Stimulated activated CD4-positive, alpha-beta T cell treated with anti-CD3 and anti-CD28 coated beads, Interleukin-1b, Interleukin-23, amount 100 ng/mL, for 1 hour (primary cell): Measurements from ENCODE around the gene PPP2R5E.

ENCODE experiments used
- DNase-seq, 2 donors: peaks; one replicate each; pipeline ENCODE4 v3.0.0-alpha.2; 2020; ENCODE audit warnings: low read depth in 2 of 2

The PPP2R5E gene

GRCh38 chr14:63472986-63473788 lies 70.0 kb downstream of the PPP2R5E start:
- no peak for DNase-seq

DNA sequence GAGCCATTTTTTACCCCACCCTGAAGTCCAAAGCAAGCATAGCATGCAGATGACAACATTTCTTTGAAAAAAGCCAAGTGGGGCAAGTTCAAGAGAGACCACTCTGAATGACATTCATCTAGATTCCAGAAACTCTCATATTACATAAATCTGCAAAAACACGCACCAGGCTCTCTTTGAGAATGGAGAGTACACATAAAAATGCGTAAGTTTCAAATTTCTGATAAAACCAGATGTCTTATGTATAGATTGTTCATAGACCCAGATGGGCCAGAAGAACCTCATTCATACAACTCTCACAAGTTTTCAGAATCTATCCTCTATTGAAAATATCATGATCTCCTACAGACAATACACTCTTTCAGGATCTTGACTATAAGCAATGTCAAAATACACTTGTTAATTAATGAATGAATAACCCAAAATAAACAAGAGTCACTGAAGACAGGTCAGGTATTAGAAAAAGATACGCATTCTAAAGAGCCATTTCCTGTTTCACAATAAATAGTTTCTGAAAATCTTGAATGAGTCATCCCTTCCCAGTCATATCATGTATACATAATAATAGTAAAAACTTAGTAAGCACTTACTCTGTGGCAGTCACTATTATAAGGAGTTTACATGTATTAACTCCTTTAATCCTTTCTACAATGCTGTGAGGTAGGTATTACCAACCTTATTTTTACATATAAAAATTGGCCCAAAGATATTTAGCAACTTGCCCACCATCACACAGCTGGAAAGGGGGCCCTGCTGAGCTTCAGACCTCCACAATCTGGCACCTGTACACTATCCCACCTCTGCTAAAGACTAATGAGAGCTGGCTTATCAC lies 72.0 kb downstream of the PPP2R5E start:
- DNase-seq, result no peak

DNA sequence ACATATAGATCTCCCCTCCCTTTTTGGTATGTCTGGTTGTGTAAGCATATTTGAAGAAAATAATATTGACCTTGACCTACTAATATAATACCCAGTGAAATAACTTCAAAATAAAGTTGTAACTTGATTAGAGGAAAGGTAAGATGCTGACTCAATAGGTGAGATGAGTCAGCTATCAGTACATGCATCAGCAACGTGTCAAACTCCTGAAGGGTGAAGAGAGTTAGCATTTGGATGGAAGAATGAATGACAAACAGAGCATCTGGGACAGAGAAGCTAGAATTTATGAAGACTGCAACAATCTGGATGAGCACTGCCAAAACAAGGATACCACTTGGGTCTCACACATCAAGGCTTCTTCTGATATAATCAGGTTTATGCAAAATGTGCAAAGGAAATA lies 74.9 kb downstream of the PPP2R5E start:
- no peak for DNase-seq

DNA sequence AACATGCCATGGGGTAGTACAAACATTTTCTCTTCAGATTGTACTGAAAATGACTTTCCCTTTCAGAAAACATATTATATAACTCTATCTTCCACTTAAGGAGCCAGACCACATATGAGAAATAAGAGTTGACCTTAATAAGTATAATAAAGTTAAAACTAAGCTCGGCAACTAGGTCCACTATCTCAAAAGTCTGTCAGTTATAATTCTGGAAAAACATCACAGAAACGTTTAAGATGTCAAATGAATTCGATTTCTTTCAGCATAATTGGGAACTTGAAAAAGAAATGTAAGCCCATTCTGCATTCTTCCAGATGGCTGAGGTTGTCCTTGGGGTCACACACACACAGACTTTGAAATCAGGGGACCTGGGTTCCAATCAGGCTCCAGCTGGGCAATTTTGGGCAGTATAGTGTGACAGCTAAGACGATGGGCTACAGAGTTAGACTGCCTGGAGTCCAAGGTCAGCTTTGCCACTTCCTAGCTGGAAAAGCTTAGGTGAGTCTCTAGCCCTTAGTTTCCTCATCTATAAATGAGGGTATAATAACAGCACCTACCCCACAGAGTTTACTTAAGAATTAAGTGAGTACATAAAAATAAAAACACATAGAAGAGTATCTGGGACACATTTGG lies 75.6 kb downstream of the PPP2R5E start:
- DNase-seq, result no peak

DNA sequence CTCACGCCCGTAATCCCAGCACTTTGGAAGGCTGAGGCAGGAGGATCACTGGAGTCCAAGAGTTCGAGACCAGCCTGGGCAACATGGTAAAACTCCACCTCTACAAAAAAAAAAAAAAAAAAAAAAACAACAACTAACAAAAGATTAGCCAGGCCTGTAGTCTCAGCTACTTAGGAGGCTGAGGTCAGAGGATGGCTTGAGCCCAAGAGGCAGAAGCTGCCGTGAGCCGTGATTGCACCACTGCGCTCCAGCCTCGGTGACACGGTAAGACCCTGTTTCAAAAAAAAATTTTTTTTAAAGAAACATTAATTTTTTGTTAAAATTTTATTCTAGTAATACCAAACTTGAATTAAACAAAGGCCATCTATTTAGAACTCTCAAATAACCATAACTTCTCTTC lies 77.8 kb downstream of the PPP2R5E start:
- DNase-seq, result no peak

- no peak for DNase-seq
These were observed 82.4 kb downstream of the PPP2R5E start for GRCh38 chr14:63460680-63461369.

GRCh38 chr14:63459738-63460137 lies 83.4 kb downstream of the PPP2R5E start:
- no peak for DNase-seq

- no peak for DNase-seq
These were observed 85.7 kb downstream of the PPP2R5E start for GRCh38 chr14:63457498-63457897.

DNA sequence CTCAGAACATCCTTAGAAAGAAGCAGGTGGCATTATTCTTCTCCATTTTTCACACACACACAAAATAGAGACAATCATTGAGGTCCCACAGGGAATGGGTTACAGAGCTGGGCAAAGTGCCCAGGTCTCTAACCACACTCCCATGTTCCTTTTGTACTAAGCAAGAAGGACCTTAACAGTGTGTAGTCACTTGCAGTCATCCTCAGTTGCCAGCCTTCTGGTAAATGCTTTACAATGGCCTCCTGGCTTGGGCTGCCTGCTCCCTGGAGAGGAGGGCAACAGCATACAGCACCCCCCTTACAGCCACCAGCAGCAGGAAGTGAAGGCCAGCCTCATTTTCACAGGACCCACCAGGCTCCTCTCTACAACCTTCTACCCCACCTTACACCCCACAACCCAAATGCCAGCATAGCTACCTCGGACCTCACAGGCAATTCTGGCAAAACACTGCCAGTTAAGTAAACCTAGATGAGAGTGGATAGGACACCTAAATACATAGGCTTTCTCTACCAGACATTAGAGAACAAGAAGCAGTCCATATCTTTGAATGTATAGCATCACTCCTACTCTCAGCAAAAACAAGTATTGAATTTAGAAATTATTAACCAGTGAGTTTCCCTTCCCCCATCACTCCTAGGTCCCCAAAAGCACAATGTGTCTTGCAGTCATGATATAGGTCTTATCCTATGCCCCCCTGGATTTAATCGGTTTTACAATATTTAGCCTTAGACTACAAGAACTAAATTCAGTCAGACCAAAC lies 88.1 kb downstream of the PPP2R5E start:
- DNase-seq, result no peak

- no peak for DNase-seq
These were observed 88.7 kb downstream of the PPP2R5E start for GRCh38 chr14:63454436-63454835.

DNA sequence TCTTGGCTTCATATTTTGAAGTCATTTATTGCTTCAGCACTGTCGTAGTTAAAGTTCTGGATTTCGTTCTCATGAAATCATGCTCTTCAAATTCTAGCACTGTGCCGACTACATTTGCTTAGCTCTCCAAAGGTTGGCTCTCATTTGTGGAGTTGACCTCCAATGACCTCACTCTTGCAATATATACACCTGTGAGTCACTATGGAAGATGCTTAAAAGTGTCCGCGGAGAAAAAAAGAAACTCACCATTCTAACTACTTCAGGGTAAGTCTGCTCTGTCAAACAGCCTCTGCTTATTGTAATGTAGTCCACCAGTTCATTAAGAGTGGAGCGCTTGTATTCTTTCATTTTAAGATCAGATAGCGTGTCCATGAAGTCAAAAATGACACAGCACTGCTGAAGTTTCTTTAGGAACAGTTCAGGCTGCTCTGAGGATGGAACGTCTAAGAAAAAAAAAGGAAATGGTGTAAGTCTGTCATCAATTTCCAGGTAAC lies 89.7 kb downstream of the PPP2R5E start:
- DNase-seq, result no peak

- DNase-seq, result no peak
These were observed 90.4 kb downstream of the PPP2R5E start for GRCh38 chr14:63452796-63453195.

DNA sequence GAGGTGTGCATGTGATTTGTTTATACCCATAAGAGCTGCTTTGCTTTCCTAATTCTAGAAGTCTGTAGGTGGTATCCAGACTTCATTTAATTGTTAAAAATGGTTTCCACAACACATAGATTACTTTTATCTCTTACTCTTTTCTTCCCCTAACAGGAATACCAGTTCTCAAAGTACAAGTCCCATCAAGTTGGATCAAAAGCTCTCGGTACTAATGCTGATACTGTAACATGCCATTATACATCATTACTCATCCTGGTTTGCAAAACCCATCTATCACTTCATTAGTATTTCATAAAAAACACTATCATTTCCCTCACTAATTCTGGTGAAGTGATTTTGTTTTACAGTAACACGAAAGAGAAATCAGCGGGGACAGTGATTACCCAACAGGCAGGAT lies 94.3 kb downstream of the PPP2R5E start:
- no peak for DNase-seq

GRCh38 chr14:63444588-63444987 lies 98.6 kb downstream of the PPP2R5E start:
- DNase-seq, result no peak

DNA sequence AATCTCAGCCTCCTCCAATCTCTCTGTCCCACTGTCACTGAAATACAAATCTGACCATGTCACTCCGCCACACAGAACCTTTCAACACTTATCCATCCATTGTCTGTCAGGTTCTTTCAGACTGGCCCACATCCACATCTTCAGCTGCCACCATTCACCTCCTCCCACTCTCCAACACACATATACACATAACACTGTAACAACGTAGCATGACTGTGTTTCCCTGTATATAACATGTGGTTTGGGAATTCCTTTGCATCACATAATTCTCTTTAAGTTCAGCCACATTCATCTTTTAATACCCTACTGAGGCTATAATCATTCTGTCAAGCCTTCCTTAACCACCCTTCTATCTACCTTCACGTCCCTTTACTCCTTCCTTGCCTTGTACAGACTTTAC lies 99.2 kb downstream of the PPP2R5E start:
- DNase-seq, result no peak

- DNase-seq, result no peak
These were observed 99.8 kb downstream of the PPP2R5E start for GRCh38 chr14:63443361-63443760.

DNA sequence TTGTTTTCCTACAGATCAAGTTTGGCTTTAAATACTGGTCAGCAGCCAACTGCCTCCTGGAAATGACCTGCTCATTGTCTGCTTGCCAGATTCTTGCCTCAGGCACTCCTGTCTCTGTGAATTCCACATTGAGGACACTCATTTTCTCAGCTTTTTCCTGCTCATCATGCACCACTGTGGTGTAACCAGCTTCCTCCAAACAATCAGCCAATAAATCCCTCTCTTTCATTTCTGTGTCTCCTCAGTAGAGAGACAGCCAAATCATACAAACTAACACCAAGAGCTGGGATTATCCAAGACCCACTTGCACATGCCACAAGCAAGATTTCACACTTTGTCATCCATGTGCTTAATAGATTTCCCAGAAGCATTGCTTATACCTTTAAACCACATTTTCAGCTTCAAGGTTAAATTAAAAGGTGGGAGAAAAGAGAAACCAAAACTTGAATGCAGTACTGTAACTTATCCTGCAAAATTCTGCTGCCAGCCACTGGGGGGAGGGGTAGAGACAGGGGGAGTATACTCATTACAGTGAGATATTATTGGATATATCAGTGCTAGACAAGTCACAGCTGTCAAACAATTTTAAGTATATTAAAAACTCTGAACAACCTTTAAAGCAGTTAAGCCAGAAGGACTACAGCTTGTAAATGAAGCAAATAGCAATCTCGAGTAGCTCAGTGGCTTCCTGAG lies 105.0 kb downstream of the PPP2R5E start:
- peak in 1 of 2 donors; percentile 4 for DNase-seq

DNA sequence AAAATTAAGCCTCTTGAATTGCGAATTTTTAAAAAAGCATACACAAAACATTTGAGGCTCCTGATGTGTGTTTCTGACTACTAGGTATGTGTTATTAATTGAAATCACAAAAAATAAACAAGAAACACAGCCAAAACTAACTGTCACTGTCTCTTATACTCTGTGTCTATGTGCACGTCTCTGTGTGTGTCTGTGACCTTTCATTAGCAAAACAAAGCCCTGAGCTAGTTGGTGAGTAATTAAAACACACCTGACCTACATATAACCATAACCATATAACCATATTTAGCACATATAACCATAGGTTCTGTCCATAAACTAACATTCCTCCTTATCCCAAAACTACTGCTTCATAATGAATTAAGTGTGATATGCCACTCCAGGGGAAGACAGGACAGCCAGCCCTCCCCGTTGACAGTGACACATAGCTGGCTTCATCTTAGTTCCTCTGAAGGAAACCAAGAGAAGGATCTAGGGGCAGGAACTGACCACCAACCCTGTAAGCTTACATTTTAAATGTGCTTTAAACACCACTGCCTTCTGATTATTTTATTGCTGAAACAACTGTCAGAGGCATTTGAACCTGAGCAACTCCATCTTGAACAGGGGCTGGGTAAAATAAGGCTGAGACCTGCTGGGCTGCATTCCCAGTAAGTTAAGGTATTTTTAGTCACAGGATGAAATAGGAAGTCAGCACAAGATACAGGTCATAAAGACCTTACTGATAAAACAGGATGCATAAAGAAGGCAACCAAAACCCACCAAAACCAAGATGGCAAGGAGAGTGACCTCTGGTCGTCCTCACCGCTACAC lies 106.7 kb downstream of the PPP2R5E start:
- no peak for DNase-seq

DNA sequence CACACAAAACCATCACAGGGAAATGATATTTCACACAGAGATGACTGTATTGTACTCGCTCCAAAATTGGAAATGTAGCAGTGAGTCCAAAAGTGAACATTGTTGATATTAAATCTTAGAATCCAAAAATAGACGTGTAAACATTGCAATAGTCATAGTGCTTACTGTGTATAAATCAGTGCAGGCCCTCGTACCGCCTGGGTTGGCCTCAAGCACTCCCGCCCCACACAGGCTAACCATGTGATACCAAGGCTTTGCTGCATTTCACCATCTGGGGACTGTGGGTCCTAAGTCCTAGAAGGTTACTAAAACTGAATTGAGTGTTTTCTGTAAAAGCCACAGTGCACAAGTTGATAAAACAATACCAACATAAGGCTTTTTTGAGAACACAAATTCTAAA lies 107.3 kb downstream of the PPP2R5E start:
- DNase-seq, result no peak

- DNase-seq, result no peak
These were observed 108.0 kb downstream of the PPP2R5E start for GRCh38 chr14:63435204-63435603.
